BJ (cell line): Measurements from ENCODE around the gene NR1H4. TPM values are rescaled to one million over a fixed set of nuclear protein-coding genes. Genes with fewer than 3 reads are reported as not detected.

Experiments used
- CTCF ChIA-PET: fragments of 350-600 bp; formaldehyde crosslinking; extraction: SDS; loops from one replicate; lab custom pipeline; 2021; ENCODE audit warnings: antibody characterized with exemption, inconsistent platforms; lab: Yijun Ruan, JAX
- POLR2A ChIA-PET: fragments of 300-600 bp; sonication (Branson Sonifier 250); formaldehyde crosslinking; extraction: SDS; loops from one replicate; lab custom pipeline; 2021; ENCODE audit warnings: antibody characterized with exemption; lab: Charles Lee
- DNase-seq: peaks from one replicate; pipeline ENCODE4 v3.0.0-alpha.2; 2011; ENCODE audit warnings: low read depth
- H3K27me3 ChIP-seq: 2 replicates; pipeline ENCODE4 v1.6.0; 2011; ENCODE audit warnings: low read length; ENCODE audit not compliant: control insufficient read depth, insufficient read depth
- H3K36me3 ChIP-seq: 2 replicates; pipeline ENCODE4 v1.5.1; 2011; ENCODE audit warnings: low read length; ENCODE audit not compliant: control insufficient read depth, insufficient read depth
- H3K4me3 ChIP-seq: 2 replicates; pipeline ENCODE4 v1.5.1; 2011; ENCODE audit warnings: low read depth, mild to moderate bottlenecking, control low read depth, low read length
- polyA plus RNA-seq: library from polyadenylated mRNA; depleted of rRNA; stranded (reverse); fragments of >200 nt; gene quantifications from 2 replicates; pipeline ENCODE4 v1.2.3, GENCODE V29; 2011; rRNA removed
- small RNA-seq: library from RNA; depleted of rRNA; stranded (forward); fragments of <200 nt; gene quantifications from one replicate; pipeline ENCODE3, GENCODE V24; 2012; ENCODE audit warnings: low replicate concordance, low read depth; ENCODE audit not compliant: insufficient read length
- TF ChIP-seq, protein P1 (sequence below): IDR thresholded peaks from 2 replicates; pipeline ENCODE4 v1.5.1; 2011; ENCODE audit warnings: low read depth, mild to moderate bottlenecking, control low read depth, inconsistent platforms, low read length, moderate library complexity; ENCODE audit not compliant: insufficient read depth

NR1H4 gene
- polyA plus RNA-seq, 1 experiment: not detected

GRCh38 chr12:100608776-100609175 is 135.1 kb downstream of the NR1H4 start:
- TF ChIP-seq, protein P1, sequence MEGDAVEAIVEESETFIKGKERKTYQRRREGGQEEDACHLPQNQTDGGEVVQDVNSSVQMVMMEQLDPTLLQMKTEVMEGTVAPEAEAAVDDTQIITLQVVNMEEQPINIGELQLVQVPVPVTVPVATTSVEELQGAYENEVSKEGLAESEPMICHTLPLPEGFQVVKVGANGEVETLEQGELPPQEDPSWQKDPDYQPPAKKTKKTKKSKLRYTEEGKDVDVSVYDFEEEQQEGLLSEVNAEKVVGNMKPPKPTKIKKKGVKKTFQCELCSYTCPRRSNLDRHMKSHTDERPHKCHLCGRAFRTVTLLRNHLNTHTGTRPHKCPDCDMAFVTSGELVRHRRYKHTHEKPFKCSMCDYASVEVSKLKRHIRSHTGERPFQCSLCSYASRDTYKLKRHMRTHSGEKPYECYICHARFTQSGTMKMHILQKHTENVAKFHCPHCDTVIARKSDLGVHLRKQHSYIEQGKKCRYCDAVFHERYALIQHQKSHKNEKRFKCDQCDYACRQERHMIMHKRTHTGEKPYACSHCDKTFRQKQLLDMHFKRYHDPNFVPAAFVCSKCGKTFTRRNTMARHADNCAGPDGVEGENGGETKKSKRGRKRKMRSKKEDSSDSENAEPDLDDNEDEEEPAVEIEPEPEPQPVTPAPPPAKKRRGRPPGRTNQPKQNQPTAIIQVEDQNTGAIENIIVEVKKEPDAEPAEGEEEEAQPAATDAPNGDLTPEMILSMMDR: no peak
- H3K36me3 ChIP-seq: no peaks in the 10 kb centered on the region
- CTCF ChIA-PET: interaction anchor here (0.7 to 1.7 kb wide), 3 partner anchors 9 to 15 kb away, joined by 3 to 8 read pairs (median 4); no protein-coding TSS in a partner anchor
- POLR2A ChIA-PET: no interaction called here
- no peak for DNase-seq
- H3K27me3 ChIP-seq: no peaks in the 10 kb centered on the region
- H3K4me3 ChIP-seq: no peak overlapping the region

GRCh38 chr12:100610666-100611430 is 137.2 kb downstream of the NR1H4 start:
- CTCF ChIA-PET: no interaction called here
- TF ChIP-seq, protein P1: no peak
- POLR2A ChIA-PET: no interaction called here
- no peaks in the 10 kb centered on the region for H3K27me3 ChIP-seq
- no peak overlapping the region for H3K4me3 ChIP-seq
- no peak for DNase-seq
- no peaks in the 10 kb centered on the region for H3K36me3 ChIP-seq

GRCh38 chr12:100612606-100613005 is 138.9 kb downstream of the NR1H4 start:
- Histone ChIP-seq H3K36me3 (no peaks in the 10 kb centered on the region), H3K27me3 (no peaks in the 10 kb centered on the region), H3K4me3 (no peak overlapping the region)
- no peak for DNase-seq
- ChIA-PET CTCF (interaction anchor here (0.6 kb wide), 2 partner anchors 69 to 508 kb away, joined by 3 to 6 read pairs; no protein-coding TSS in a partner anchor), POLR2A (no interaction called here)
- TF ChIP-seq, protein P1: no peak

Small RNAs within 50 kb of the gene (small RNA-seq; reads per million reads assigned to genes)
- gene AC010200.2: not detected

Other genes starting within 250 kb of the NR1H4 start
- gene DEPDC4, start 206.8 kb upstream of the NR1H4 start, polyA plus RNA-seq: 0.28 and 0.43 TPM in 2 replicates
- gene SCYL2, start 206.7 kb upstream of the NR1H4 start, polyA plus RNA-seq: 12.4 and 31.0 TPM in 2 replicates
- not detected in 2 replicates for gene SLC17A8, start 116.8 kb upstream of the NR1H4 start, polyA plus RNA-seq
- gene GAS2L3, start 99.8 kb downstream of the NR1H4 start, polyA plus RNA-seq: 4.9 and 10.5 TPM in 2 replicates